ENCODE data around the gene IL1RN.

DNA sequence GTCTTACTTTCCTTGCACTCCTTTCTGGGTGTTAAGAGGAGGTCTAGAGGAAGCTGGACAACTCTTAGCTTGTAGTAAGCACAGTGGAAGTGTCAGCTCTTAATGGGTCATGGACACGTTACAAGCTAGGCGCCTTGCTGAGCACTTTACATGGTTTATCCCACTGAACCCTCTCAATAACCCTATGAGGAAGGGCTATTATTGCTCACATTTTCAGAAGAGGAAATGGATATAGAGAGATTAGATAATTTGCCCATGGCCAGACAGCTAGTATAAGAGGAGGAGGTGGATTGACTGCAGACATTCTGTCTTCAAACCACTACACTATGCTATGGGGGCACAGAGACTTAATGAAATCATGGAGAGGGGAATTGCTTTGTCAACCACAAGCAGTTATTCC lies 8.3 kb upstream of the IL1RN start:
- TF ChIP-seq, protein P1, sequence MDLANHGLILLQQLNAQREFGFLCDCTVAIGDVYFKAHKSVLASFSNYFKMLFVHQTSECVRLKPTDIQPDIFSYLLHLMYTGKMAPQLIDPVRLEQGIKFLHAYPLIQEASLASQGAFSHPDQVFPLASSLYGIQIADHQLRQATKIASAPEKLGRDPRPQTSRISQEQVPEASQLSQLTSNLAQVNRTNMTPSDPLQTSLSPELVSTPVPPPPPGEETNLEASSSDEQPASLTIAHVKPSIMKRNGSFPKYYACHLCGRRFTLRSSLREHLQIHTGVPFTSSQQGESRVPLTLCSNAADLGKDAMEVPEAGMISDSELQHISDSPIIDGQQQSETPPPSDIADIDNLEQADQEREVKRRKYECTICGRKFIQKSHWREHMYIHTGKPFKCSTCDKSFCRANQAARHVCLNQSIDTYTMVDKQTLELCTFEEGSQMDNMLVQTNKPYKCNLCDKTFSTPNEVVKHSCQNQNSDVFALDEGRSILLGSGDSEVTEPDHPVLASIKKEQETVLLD (CRISPR knock-in tag; IDR thresholded peaks at IDR 0.05; ENCODE audit: low read depth) = no peak
- TF ChIP-seq POLR2A (IDR thresholded peaks at IDR 0.05; ENCODE audit: insufficient read depth in 1 of 2, low read depth in 2 of 2, low read length in 2 of 2) (no peak), HMGA1 (CRISPR knock-in tag; conservative IDR thresholded peaks at IDR 0.05) (no peak), YEATS2 (CRISPR knock-in tag; IDR thresholded peaks at IDR 0.05; ENCODE audit: borderline replicate concordance) (no peak), ZNF101 (CRISPR knock-in tag; IDR thresholded peaks at IDR 0.05; ENCODE audit: borderline replicate concordance, low read depth) (no peak), PRPF4 (IDR thresholded peaks at IDR 0.05; ENCODE audit: low read depth, low read length, poor library complexity, severe bottlenecking) (no peak), ELF1 (CRISPR knock-in tag; IDR thresholded peaks at IDR 0.05) (no peak)
- TF ChIP-seq, protein P2, sequence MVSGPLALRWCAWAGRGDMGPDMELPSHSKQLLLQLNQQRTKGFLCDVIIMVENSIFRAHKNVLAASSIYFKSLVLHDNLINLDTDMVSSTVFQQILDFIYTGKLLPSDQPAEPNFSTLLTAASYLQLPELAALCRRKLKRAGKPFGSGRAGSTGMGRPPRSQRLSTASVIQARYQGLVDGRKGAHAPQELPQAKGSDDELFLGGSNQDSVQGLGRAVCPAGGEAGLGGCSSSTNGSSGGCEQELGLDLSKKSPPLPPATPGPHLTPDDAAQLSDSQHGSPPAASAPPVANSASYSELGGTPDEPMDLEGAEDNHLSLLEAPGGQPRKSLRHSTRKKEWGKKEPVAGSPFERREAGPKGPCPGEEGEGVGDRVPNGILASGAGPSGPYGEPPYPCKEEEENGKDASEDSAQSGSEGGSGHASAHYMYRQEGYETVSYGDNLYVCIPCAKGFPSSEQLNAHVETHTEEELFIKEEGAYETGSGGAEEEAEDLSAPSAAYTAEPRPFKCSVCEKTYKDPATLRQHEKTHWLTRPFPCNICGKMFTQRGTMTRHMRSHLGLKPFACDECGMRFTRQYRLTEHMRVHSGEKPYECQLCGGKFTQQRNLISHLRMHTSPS (CRISPR knock-in tag; IDR thresholded peaks at IDR 0.05; ENCODE audit: low read depth) = no peak
- TF ChIP-seq, protein P3, sequence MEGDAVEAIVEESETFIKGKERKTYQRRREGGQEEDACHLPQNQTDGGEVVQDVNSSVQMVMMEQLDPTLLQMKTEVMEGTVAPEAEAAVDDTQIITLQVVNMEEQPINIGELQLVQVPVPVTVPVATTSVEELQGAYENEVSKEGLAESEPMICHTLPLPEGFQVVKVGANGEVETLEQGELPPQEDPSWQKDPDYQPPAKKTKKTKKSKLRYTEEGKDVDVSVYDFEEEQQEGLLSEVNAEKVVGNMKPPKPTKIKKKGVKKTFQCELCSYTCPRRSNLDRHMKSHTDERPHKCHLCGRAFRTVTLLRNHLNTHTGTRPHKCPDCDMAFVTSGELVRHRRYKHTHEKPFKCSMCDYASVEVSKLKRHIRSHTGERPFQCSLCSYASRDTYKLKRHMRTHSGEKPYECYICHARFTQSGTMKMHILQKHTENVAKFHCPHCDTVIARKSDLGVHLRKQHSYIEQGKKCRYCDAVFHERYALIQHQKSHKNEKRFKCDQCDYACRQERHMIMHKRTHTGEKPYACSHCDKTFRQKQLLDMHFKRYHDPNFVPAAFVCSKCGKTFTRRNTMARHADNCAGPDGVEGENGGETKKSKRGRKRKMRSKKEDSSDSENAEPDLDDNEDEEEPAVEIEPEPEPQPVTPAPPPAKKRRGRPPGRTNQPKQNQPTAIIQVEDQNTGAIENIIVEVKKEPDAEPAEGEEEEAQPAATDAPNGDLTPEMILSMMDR (CRISPR knock-in tag; IDR thresholded peaks at IDR 0.05) = no peak
